HG03175 (cell line): ENCODE measurements around the gene SLC29A3.
A peak's percentile ranks its signal among the peaks of the same experiment; 100 is the strongest.
"Not testable (repeated sequence)": the region's sequence is repeated elsewhere in the genome, so short reads cannot be mapped to it uniquely, and the experiment has no call there.

ENCODE experiments used
- ATAC-seq: cut with Tn5 transposase; IDR thresholded peaks from one replicate; pipeline ENCODE4 v1.9.1; 2021; ENCODE audit warnings: mild to moderate bottlenecking, moderate library complexity; ENCODE audit not compliant: unreplicated experiment

Gene SLC29A3

DNA sequence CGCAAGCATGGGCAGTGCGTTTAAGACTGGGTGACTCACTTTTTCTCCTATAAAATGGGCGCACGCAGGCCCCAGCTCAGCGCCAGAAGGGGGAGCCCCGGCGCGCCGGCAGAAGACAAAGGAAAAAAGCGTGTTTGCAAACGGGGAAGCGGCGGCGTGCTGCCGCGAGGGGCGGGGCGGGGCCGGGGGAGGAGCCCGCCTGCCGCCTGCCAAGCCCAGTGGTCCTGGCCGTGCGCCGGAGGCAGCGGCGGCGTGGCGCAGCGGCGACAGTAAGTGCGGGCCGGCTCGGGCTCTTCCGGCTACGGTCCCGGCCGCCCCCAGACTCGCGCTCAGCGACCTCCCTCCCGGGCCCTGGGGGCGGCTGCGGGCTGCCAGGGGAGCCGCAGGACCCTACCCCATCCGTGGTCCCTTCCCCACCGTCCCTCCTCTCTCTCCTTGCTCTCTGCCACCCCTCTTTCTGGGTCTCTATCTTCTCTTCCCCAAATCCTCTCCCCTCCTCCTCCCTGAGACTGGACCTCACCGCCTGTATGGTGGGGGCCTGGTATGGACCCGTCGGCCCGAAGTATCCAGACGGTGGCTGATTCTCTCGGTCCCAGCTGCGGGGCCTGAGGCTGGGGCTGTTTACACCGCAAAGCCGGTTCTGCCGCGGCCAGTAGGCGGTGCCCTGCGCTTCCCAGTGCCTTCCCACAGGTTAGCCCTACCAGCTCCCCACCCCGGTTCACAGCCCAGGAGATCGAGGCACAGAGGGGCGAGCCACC is at the start of gene SLC29A3:
TSS of gene SLC29A3 (plus strand) at position 218 of the 758 bp plus-strand sequence. CDS start at position 269, 51 bp downstream.
- peak; percentile 75 for ATAC-seq

DNA sequence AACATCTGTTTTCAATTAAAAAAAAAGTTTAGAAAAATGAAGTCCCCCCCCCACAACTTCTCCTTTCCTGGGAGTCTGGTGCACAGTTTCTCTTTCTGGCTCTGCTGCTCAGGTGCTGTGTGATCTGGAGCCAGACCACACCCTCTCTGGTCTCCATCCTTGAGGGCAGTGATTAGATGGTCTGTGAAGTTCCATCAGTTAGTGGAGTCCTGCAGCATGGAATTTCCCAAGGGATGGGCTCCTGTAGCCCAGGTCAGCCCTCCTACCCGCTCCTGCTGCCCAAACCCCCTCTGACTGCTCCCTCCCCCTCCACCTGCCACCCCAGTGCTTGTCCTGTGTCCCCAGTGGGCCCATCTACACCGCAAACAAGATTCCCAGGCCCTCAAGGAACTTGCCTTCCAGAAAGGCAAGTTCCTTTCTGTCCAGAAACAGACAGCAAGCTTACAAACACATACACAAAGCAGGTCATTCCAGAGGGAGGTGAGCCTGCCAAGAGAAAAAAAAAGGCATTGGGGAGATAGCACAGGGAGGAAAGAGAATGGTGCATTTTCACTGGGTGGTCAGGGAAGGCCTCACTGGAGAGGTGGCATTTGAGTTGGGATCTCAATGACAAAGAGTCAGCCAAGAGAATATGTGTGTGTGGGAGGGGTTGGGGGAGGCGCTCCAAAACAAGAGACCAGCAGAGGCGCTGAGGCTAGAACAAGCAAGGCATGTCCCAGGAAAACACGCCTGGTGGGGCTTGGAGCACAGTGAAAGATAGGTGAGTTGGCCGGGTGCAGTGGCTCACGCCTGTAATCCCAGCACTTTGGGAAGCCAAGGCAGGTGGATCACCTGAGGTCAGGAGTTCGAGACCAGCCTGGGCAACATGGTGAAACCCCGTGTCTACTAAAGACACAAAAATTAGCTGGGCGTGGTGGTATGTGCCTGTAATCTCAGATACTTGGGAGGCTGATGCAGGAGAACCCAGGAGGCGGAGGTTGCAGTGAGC is 49.5 kb upstream of the SLC29A3 start:
- ATAC-seq, result no peak

DNA sequence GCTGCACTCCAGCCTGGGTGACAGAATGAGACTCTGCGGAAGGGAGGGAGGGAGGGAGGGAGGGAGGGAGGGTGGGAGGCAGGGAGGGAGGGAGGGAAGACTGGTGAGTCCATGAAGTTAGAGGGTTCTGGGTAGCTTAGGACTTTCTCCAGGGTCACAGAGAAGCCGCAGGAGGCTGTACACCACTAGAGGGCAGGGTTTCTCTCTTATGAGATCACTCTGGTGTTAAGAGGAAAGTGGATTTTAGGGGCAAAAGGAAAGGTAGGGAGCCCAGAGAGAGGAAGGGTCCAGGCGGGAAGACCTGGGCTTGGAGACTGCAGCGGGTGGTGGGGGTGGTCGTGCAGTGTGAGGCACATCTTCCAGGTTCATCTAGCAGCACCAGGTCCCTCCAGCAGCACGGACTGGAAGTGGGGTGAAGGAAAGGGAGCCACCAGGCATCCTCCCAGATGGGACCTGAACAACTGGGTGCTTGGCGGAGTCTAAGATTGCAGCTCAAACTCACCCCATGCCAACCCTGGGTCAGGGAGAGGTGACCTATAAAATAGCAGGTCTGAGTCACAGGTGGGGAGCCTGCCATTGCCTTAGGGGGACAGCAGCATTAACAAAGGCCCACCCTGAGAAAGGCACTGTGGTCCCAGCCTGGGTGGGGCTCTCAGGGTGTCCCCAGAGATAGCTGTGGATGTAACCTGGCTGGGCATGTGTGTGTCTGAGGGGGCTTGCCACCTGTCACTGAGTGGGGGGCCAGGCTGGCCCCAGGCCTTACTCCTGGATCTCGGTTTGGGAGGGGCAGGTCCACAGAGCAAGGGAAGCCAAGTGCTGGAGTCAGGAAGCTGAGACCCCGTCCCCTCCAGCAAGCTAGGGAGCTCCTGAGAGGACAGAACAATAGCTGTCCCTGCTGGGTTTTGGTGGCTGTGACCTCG is 48.5 kb upstream of the SLC29A3 start:
- no peak for ATAC-seq

DNA sequence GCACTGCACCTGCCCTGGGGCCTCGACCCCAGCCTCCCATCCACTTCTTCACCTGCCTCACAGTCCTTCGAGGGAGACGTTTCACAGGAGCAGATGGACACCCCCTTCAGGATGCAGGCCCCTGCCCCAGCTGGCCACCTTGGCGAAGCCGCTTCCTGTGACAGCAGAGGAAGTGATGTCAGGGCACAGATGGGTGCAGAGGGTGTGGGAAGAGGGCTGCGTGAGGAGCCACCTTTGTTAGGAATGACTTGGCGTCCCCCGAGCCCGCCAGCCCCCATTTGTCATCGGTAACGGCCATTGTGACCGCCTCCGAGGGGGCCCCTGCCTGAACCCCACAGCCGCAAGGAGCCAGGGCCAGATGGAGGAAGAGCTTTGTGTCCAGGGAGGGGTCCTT is 47.4 kb upstream of the SLC29A3 start:
- no peak for ATAC-seq

DNA sequence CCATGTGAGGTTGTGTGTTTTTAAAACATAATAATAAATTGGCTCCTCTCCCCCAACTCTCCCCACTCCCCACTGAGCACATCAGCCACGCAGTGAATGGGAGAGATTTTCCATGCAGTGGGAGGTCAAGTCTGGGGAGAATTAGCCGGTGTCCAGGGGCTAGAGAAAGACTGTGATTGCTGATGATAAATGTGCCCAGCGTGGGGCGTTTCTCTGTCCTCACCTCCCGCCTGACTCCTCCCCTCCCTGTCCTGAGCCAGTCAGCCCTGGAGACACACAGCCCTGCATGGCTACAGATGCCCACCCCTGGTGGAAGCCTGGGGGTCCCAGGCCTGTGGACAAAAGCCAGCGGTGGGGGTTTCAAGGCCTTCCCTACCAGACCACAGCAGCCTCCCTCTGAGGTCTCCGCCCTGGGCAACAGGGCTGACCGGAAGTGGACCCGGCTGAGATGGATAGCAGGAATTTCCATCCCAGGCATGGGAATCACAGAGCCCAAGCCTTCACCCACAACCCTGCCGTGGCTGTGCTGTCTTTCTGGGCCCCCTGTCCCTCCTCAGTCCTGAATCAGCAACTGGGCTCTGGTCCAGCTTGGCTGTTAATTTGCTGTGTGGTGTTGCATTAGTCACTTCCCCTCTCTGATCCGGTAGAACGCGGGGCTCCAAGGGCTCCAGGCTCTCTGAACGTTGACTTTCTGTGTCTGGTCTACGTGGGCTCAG is 46.8 kb upstream of the SLC29A3 start:
- no peak for ATAC-seq

DNA sequence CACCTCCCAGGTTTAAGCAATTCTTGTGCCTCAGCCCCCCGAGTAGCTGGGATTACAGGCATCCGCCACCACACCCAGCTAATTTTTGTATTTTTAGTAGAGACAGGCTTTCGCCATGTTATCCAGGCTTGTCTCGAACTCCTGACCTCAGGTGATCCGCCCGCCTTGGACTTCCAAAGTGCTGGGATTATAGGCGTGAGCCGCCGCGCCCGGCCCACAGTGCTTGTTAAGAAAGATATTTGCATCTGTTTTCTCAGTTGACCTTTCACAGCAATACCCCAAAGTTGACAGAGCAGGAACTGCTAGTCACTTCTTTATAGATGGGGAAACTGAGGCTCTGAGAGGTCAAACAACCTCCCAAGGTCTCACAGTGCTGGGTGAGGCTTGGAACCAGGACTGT is 46.1 kb upstream of the SLC29A3 start:
- ATAC-seq, result not testable (repeated sequence)

DNA sequence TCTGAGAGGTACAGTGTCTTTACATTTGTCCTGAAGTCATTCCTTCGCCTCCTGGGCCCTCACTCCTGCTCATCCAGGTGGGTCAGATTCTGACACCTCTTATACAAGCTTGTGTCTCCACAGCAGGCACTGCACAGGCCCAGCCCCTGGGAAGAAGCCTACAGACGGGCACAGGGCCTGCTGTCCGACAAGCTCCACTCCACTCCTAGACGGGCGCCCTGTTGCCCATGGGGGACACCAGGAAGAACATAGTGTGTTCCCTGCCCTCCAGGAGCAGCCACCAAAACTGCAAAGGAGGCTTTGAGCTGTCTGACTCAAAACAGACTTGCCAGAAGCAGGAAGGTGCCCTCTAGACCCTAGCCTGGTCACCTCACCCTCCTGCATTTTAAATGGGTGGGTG is 45.6 kb upstream of the SLC29A3 start:
- no peak for ATAC-seq

DNA sequence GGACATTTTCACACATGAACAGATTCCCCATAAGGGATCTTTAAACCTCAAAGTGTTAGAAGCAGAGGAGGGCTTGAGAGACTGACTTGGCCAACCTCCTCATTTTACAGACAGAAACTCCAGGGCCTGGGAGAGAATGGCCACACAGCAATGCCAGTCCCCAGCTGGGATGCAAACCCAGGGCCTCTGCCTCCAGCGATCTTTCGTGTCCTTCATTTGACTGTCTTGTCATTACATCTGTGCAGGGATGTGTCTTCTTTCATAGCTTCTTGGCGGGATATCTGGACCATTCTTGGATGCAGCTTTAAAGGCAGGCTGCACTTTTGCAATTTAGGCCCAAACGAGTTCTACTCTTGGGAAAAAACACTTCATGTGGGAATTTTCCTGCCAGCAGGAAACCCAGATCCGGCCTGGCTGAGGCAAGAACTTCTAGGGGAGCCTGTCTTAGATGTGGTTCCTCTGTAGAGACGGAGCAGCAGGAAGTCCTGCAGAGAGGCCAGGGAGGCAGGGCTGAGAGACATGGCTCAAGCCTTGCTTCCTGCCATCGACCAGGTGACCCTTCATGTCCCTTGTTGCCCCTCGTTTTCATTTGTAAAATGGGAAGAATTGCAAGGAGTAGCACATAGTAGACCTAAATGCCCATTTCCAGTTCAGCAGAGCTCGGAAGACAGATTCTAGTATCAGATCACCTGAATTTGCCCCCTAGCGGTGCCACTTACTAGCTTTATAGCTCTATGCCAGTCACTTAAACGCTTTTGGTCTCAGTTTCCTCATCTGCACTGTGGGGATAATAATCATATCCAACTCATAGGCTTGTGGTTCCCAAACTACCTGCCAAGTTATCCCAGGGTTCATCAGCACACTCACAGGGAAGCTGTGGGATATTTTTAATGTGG is 43.9 kb upstream of the SLC29A3 start:
- ATAC-seq, result no peak

DNA sequence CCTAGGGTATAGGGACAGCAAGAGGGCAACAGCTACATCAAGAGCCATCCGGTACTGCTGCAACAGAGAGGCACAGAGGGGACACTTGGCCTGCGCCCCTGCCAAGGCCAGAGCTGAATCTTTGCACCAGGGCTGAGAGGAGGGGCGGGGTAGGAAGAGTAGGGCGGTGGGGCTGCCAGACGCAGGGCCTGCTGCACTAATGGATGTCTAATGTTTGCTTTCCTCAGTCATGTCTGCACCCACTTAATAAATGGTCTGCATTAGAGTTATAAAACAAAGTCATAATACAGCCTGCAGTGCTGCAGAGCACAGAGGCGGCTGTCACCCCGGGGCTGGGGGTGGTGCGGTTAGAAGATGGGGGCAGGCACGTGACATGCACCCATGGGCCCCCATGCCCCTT is 42.2 kb upstream of the SLC29A3 start:
- no peak for ATAC-seq

DNA sequence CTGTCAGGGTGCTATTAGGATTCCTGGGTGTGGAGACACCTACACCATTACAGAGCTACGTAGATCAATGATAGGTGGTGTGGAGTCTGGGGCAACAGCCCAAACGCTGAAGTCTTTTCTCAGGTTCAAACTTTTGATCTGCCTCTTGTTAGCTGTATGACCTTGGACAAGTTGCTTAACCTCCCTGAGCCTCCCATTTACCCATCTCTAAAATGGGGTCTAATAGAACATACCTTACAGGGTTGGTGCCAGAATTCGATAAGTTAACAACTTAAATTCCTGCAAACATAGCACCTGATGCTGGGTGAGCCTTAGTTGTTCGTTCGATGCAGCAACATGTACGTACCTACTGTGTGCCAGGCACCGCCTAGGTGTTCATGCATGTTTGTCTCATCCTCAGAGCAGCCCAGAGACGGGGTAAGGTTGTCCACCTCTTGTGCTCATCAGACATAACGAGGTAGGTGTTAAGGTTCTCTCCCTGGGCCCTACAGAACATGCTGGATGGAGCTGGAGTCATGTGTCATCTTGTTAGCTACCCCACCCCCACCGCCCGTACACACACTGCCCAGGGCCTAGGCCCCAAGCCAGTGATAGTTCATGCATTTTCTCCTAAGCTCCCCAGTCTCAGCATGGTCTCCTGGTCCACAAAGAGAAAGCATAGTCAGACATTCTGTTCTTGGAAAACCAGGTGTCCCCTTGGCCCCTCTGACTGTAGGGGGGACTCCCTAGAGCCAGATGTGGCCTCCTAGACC is 41.0 kb upstream of the SLC29A3 start:
- no peak for ATAC-seq

DNA sequence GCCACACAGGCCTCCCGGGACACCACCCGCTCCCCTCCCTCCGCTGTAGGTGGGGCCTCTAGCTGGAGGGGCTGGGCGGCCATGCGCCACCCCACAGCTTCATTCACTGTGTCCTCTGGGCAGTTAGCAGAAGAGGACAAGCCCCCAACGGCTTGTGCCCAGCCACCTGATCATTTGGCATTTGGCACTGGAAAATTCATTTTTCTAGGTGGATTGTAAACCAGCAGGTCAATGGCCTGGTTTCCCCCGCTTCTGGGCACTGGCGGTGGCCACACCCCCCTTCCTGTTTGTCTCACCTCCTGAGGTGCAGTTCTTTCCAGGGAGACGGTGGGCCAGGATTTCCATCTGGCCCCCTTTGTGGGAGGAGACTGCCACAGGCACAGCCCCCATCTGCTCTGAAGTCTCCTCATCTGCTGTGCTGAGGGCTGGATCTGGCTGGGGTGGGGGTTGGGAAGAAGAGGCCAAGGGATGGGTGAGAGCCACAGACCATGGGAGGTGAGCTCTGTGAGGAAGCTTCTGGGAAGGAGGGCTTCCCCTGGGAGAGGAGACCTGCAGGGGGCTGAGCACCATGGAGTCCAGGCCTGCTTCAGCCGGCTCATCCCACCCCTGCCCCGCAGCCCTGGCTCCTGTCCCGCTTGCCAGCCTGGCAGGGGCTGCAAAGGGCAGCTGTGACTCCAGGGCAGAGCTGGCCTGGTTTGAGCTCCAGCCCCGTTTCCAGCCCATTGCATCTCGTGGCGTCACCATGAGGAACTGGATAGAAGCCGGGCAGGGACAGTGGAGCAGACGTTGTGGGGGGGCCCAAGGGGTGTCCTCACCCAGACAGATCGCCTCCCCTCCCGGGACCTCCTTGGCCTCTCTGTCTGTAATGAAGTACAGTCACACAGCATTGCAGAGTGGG is 40.1 kb upstream of the SLC29A3 start:
- ATAC-seq, result no peak

DNA sequence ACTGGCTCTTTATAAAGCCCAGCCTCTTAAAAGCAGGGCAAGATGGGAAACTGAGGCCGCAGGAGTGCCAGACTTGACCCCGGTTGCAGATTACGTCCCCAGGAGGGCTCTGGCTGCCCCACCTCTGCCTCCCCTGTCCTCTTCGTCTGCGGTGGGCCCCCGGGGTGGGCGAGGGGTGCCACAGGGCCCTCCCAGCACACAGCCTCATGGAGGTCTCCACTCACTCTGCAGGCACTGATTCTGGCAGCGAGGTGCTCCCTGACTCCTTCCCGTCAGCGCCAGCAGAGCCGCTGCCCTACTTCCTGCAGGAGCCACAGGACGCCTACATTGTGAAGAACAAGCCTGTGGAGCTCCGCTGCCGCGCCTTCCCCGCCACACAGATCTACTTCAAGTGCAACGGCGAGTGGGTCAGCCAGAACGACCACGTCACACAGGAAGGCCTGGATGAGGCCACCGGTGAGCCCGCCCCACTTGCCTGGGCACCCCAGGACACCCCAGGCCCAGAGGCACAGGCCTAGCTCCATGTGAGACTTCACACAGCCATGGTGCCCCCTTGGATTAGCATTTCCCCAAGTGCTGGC is 39.4 kb upstream of the SLC29A3 start:
- ATAC-seq, result no peak

DNA sequence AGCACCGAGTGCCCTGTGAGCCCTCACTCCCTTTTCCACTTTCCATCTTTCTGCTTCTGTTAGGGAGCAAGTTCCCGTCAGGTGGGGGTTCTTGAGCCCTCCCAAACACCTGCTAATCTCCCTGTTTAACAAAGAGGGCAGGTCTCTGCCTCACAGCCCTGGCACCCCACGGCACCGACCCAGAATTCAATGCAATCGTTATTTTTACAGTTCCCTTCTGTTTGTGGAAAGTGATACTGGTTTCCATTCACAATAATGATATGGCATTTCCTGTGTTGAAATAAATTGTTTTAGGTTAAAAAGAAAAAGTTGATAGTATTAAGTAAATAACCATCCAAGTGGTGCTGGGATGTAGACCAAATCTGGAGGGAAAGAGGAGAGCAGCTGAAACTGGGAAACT is 38.8 kb upstream of the SLC29A3 start:
- ATAC-seq, result no peak

DNA sequence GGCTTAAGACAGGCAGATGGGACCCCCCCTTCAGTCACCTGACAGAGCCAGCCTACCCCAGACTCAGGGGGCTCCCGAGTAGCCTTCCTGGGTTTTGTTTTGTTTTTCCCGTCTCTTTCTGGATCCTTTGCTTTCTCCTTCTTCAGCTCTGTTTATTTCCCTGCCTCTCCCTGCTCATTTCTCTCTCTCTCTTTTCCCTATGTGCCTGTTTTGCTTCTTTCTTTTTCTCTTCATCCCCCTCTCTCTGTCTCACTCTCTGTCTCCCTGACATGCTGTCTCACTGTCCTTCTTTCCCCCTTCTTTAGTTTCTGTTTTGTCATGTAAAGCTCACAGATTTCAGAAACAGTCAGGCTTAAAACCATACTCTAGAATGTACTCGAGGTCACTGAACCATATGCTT is 38.2 kb upstream of the SLC29A3 start:
- ATAC-seq, result no peak

DNA sequence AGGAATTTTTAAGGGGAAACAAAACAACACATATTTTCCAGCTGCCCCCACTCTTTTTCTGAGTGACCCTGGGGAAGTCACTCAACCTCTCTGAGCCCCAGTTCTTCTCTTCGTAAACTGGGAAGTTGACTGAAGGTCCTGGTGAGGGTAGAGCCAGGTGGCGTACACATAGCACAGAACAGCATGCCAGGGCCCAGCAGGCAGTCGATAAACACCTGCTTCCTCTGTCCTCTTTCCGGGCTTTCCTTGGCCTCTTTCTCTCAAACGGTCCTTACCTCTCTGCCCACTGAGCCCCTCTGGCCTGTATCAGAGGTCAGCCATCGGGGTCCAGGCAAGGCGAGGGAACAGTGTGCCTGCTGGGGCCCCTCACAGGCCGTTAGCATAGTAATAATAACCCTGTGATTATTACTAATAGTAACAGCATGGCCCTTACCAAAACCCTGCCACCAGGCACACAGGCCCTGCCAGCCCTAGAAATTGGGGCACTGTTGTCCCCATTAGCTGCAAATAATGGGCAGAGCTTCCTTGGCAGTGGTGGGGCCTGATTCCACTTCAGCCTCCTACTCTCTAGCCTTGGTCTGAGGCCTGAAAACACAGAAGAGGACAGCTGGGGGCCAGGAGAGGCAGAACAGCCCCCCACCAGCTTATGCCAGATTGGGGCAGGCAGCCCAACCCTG is 37.3 kb upstream of the SLC29A3 start:
- ATAC-seq, result no peak

DNA sequence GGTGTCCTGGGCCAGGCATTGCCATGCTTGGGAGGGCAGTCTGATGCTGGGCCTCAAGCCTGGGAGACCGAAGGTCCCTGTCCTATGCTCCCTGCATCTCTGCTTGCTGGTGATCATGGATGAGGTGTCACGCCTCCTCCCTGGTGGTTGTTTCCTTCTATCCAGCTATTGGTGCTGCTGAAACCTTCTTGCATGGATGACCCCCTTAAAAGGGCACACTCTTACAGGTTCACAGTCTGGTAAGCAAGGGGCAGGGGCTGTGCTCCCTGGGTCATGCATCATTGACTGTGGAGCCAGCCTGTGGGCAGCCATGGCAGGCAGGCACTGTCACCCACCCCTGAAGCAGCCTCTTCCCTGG is 36.8 kb upstream of the SLC29A3 start:
- ATAC-seq, result no peak

DNA sequence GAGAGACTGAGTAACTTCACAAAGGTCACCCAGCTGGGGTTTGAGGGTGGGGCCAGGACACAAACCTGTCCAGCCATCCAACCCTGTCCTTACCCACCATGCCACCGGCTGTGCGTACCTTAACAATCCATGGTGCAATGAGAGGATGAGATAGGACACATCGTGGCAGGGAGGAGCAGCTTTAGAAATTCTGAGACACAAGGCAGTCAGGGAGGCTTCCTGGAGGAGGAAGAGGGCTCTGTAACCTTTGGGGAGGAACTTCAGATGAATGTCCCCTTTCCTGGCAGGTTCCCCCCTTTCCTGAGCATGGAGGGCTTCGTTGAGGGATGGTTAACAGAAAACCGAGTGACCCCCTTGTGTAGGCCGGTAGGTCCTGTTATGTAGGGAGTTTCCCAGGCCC is 35.6 kb upstream of the SLC29A3 start:
- no peak for ATAC-seq
